Measurements from ENCODE around the gene VWA8.
A peak's percentile ranks its signal among the peaks of the same experiment; 100 is the strongest.

VWA8 gene

DNA sequence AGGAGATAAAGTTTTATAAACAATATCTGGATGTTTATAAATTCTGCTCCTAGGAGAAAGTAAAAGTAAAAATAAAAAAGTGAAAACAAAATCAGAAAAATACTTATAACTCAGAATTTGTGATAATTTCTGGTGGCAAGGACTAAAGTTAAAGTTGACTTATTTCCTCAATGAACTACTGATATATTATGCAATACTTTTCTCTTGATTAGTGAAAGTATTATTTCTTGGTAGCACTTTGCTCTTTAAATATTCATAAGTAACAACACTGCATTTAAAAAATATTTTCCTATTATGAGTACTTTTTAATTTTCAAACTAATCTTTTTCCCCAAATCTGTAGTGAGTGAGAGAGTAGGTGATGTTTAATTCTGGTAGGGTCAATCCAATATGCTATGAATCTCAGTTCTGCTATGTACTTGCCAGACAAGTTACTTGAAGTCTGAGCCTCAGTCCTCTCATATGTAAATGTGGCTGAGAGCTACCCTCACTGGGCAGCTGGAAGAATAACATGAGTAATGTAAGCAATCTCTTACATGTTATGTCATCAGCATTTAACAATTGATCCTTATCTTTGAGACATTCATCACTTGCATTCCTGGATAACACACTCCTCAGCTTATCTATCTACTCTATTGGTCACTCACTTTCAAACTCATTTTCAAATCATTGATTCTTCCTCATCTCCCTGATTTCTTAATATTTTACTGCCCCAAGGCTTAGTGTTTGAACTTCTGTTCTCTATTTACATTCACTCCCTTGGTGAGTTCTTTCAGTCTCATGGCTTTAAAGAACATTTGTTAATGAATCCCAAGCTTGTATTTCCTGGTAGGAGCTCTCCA is 264.5 kb downstream of the VWA8 start (continued):
- TF ChIP-seq WT1 (tag by site-specific recombination; IDR thresholded peaks at IDR 0.05) (peak; percentile 97), ZNF391 (tag by site-specific recombination; IDR thresholded peaks at IDR 0.05; ENCODE audit: borderline replicate concordance, low read depth) (peak; percentile 53; the same call in 1 of the 2 replicates), ZSCAN16 (tag by site-specific recombination; IDR thresholded peaks at IDR 0.05) (no peak), ZNF629 (tag by site-specific recombination; IDR thresholded peaks at IDR 0.05) (peak; percentile 98), GLIS1 (tag by site-specific recombination; IDR thresholded peaks at IDR 0.05) (peak; percentile 65; the same call in 1 of the 2 replicates), ZNF677 (tag by site-specific recombination; IDR thresholded peaks at IDR 0.05) (no peak), KLF7 (tag by site-specific recombination; IDR thresholded peaks at IDR 0.05; ENCODE audit: borderline replicate concordance) (no peak), ZEB2 (tag by site-specific recombination; IDR thresholded peaks at IDR 0.05) (peak; percentile 100), ZNF561 (tag by site-specific recombination; IDR thresholded peaks at IDR 0.05; ENCODE audit: borderline replicate concordance) (peak; percentile 37; the same call in 1 of the 2 replicates), ZNF658 (tag by site-specific recombination; IDR thresholded peaks at IDR 0.05) (no peak), ZNF133 (tag by site-specific recombination; IDR thresholded peaks at IDR 0.05) (no peak), RBAK (tag by site-specific recombination; IDR thresholded peaks at IDR 0.05) (no peak), ZNF843 (tag by site-specific recombination; IDR thresholded peaks at IDR 0.05) (peak; percentile 90), FEZF1 (tag by site-specific recombination; IDR thresholded peaks at IDR 0.05) (peak; percentile 86), ZNF10 (tag by site-specific recombination; IDR thresholded peaks at IDR 0.05) (0 out of 2 replicates have a peak, but pooled peaks have one; percentile 37), ZXDB (tag by site-specific recombination; IDR thresholded peaks at IDR 0.05) (0 out of 2 replicates have a peak, but pooled peaks have one; percentile 33), ZSCAN30 (tag by site-specific recombination; IDR thresholded peaks at IDR 0.05) (peak; percentile 53), ZNF19 (tag by site-specific recombination; IDR thresholded peaks at IDR 0.05; ENCODE audit: low read depth) (no peak), SP7 (tag by site-specific recombination; IDR thresholded peaks at IDR 0.05) (peak; percentile 86), ZNF350 (tag by site-specific recombination; IDR thresholded peaks at IDR 0.05) (no peak), ZNF2 (tag by site-specific recombination; IDR thresholded peaks at IDR 0.05) (no peak), ZNF394 (tag by site-specific recombination; IDR thresholded peaks at IDR 0.05; ENCODE audit: borderline replicate concordance) (peak; percentile 90), KLF10 (tag by site-specific recombination; IDR thresholded peaks at IDR 0.05) (peak; percentile 65; the same call in 1 of the 2 replicates), ZBTB20 (tag by site-specific recombination; IDR thresholded peaks at IDR 0.05) (no peak), ZNF785 (tag by site-specific recombination; IDR thresholded peaks at IDR 0.05) (no peak), KLF8 (tag by site-specific recombination; IDR thresholded peaks at IDR 0.05) (peak; percentile 78), ZNF416 (tag by site-specific recombination; IDR thresholded peaks at IDR 0.05) (no peak), ZNF510 (tag by site-specific recombination; IDR thresholded peaks at IDR 0.05; ENCODE audit: insufficient replicate concordance) (no peak)
- TF ChIP-seq, protein P1, sequence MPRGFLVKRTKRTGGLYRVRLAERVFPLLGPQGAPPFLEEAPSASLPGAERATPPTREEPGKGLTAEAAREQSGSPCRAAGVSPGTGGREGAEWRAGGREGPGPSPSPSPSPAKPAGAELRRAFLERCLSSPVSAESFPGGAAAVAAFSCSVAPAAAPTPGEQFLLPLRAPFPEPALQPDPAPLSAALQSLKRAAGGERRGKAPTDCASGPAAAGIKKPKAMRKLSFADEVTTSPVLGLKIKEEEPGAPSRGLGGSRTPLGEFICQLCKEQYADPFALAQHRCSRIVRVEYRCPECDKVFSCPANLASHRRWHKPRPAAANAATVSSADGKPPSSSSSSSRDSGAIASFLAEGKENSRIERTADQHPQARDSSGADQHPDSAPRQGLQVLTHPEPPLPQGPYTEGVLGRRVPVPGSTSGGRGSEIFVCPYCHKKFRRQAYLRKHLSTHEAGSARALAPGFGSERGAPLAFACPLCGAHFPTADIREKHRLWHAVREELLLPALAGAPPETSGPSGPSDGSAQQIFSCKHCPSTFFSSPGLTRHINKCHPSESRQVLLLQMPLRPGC (tag by site-specific recombination; IDR thresholded peaks at IDR 0.05), result peak; percentile 99
- TF ChIP-seq, protein P2, sequence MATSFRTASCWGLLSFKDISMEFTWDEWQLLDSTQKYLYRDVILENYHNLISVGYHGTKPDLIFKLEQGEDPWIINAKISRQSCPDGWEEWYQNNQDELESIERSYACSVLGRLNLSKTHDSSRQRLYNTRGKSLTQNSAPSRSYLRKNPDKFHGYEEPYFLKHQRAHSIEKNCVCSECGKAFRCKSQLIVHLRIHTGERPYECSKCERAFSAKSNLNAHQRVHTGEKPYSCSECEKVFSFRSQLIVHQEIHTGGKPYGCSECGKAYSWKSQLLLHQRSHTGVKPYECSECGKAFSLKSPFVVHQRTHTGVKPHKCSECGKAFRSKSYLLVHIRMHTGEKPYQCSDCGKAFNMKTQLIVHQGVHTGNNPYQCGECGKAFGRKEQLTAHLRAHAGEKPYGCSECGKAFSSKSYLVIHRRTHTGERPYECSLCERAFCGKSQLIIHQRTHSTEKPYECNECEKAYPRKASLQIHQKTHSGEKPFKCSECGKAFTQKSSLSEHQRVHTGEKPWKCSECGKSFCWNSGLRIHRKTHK (tag by site-specific recombination; IDR thresholded peaks at IDR 0.05), result no peak
- TF ChIP-seq, protein P3, sequence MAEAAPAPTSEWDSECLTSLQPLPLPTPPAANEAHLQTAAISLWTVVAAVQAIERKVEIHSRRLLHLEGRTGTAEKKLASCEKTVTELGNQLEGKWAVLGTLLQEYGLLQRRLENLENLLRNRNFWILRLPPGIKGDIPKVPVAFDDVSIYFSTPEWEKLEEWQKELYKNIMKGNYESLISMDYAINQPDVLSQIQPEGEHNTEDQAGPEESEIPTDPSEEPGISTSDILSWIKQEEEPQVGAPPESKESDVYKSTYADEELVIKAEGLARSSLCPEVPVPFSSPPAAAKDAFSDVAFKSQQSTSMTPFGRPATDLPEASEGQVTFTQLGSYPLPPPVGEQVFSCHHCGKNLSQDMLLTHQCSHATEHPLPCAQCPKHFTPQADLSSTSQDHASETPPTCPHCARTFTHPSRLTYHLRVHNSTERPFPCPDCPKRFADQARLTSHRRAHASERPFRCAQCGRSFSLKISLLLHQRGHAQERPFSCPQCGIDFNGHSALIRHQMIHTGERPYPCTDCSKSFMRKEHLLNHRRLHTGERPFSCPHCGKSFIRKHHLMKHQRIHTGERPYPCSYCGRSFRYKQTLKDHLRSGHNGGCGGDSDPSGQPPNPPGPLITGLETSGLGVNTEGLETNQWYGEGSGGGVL (tag by site-specific recombination; IDR thresholded peaks at IDR 0.05), result no peak; the same call in 1 of the 2 replicates
- TF ChIP-seq, protein P4, sequence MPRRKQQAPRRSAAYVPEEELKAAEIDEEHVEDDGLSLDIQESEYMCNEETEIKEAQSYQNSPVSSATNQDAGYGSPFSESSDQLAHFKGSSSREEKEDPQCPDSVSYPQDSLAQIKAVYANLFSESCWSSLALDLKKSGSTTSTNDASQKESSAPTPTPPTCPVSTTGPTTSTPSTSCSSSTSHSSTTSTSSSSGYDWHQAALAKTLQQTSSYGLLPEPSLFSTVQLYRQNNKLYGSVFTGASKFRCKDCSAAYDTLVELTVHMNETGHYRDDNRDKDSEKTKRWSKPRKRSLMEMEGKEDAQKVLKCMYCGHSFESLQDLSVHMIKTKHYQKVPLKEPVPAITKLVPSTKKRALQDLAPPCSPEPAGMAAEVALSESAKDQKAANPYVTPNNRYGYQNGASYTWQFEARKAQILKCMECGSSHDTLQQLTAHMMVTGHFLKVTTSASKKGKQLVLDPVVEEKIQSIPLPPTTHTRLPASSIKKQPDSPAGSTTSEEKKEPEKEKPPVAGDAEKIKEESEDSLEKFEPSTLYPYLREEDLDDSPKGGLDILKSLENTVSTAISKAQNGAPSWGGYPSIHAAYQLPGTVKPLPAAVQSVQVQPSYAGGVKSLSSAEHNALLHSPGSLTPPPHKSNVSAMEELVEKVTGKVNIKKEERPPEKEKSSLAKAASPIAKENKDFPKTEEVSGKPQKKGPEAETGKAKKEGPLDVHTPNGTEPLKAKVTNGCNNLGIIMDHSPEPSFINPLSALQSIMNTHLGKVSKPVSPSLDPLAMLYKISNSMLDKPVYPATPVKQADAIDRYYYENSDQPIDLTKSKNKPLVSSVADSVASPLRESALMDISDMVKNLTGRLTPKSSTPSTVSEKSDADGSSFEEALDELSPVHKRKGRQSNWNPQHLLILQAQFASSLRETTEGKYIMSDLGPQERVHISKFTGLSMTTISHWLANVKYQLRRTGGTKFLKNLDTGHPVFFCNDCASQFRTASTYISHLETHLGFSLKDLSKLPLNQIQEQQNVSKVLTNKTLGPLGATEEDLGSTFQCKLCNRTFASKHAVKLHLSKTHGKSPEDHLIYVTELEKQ (tag by site-specific recombination; IDR thresholded peaks at IDR 0.05; ENCODE audit: borderline replicate concordance), result peak; percentile 95
